Urinary bladder (tissue), 4 donors: Measurements from ENCODE around the gene KIDINS220. TPM values are rescaled to one million over a fixed set of nuclear protein-coding genes. Genes with fewer than 3 reads are reported as not detected.

ENCODE experiments used
- DNase-seq: peaks from one replicate; pipeline ENCODE4 v3.0.0-alpha.2; 2015; ENCODE audit errors: extremely low spot score
- H3K27ac ChIP-seq: one replicate; pipeline ENCODE4 v1.5.1; 2013; ENCODE audit warnings: low read depth, mild to moderate bottlenecking, moderate library complexity
- H3K36me3 ChIP-seq: one replicate; pipeline ENCODE4 v1.6.1; 2013; ENCODE audit warnings: mild to moderate bottlenecking, moderate library complexity; ENCODE audit not compliant: insufficient read depth
- H3K4me1 ChIP-seq: one replicate; pipeline ENCODE4 v1.6.1; 2013; ENCODE audit warnings: mild to moderate bottlenecking, moderate library complexity; ENCODE audit not compliant: insufficient read depth
- H3K4me3 ChIP-seq: one replicate; pipeline ENCODE4 v1.5.1; 2013; ENCODE audit warnings: low read depth, low read length
- WGBS: extraction: QIAGEN DNeasy Blood & Tissue Kit; methylation state at CpG from one replicate; pipeline ENCODE4 v1.1.7; 2013; 5-methylcytosine and 5-hydroxymethylcytosine counted together
- polyA plus RNA-seq: library from polyadenylated mRNA; stranded (reverse); fragments of 200-250 nt; gene quantifications from one replicate; pipeline ENCODE4 v1.2.3, GENCODE V29; 2013
- total RNA-seq: library from RNA; depleted of rRNA; stranded (reverse); fragments of >200 nt; gene quantifications from one replicate; pipeline ENCODE4 v1.2.3, GENCODE V29; 2014
- donor health status: healthy with polysubstance abuse.
- donor health status: healthy.

The KIDINS220 gene
- total and polyA plus RNA-seq, 2 donors: 34.5 to 157 TPM

DNA sequence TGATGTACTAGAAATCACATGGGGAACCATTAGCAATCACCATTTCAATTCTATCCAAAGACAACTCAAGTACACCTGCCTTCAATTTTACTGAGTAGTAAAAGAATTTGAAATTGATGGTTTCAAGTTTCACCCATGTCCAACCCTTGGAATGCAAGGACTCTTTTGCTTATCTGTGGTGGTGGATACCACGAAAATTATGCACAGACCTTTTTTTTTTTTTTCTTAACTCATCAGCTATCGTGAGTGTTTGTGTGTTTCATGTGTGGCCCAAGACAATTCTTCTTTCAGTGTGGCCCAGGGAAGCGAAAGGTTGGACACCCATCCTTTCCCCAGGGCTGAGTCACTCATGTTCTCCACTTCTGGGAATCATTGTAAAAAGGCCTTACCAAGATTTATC lies 132.5 kb downstream of the KIDINS220 start:
- no peak overlapping the region for H3K27ac ChIP-seq
- no peaks in the 10 kb centered on the region for H3K36me3 ChIP-seq
- H3K4me1 ChIP-seq: no peaks in the 10 kb centered on the region
- no peak for DNase-seq
- 76% methylated on average over 3 of the region's 3 CpGs for WGBS
- no peak overlapping the region for H3K4me3 ChIP-seq

- Histone ChIP-seq H3K27ac (no peak overlapping the region), H3K36me3 (no peaks in the 10 kb centered on the region), H3K4me3 (no peak overlapping the region), H3K4me1 (no peaks in the 10 kb centered on the region)
- 83% methylated on average over 16 of the region's 16 CpGs for WGBS
- DNase-seq: no peak
Observed at GRCh38 chr2:8701681-8702379, 135.6 kb downstream of the KIDINS220 start.

DNA sequence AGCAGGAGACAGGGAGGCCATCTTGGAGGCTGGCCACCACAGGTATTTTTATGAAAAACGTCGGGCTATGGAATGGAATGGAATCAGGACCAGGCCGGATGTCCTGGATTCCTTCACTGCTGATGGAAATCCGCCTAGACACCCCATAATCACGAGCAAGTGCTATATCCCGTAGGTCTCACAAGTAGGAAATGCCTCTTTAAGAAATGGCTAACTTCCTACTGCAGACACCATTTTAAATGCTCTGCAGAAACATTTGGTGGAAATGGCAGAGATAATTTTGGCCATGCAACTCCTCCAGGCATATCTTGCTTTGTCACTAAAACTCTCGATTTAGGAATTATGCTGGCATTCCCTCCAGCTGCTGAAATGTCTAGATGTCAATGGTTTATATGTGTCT lies 137.6 kb downstream of the KIDINS220 start:
- WGBS: 81% methylated on average over 7 of the region's 7 CpGs
- no peaks in the 10 kb centered on the region for H3K36me3 ChIP-seq
- DNase-seq: no peak
- H3K4me1 ChIP-seq: no peaks in the 10 kb centered on the region
- no peak overlapping the region for H3K27ac ChIP-seq
- H3K4me3 ChIP-seq: no peak overlapping the region

GRCh38 chr2:8697190-8697589 lies 140.2 kb downstream of the KIDINS220 start:
- WGBS: 90% methylated on average over 5 of the region's 5 CpGs
- no peaks in the 10 kb centered on the region for H3K36me3 ChIP-seq
- DNase-seq: no peak
- H3K4me3 ChIP-seq: no peak overlapping the region
- H3K4me1 ChIP-seq: no peaks in the 10 kb centered on the region
- H3K27ac ChIP-seq: no peak overlapping the region

DNA sequence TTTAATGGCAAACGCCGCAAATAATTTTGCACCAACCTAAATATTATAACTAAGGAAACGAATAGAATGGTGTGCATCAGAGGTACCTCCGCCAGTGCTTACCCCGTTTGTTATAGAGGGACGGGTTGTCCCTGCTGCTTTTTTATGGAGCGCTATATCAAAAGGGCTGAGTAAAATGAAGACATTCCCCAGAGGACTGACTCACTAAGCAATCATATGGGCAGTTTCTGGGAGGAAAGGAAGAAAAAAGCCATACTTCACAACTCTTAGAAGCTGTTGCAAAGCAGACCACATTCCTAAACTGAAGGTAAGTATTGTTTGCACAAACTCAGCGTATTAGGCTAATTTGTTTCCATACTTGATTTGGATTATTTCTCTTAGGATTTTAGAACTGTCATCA lies 142.7 kb downstream of the KIDINS220 start:
- WGBS: 82% methylated on average over 8 of the region's 8 CpGs
- Histone ChIP-seq H3K27ac (no peak overlapping the region), H3K36me3 (no peaks in the 10 kb centered on the region), H3K4me3 (no peak overlapping the region), H3K4me1 (no peaks in the 10 kb centered on the region)
- no peak for DNase-seq

DNA sequence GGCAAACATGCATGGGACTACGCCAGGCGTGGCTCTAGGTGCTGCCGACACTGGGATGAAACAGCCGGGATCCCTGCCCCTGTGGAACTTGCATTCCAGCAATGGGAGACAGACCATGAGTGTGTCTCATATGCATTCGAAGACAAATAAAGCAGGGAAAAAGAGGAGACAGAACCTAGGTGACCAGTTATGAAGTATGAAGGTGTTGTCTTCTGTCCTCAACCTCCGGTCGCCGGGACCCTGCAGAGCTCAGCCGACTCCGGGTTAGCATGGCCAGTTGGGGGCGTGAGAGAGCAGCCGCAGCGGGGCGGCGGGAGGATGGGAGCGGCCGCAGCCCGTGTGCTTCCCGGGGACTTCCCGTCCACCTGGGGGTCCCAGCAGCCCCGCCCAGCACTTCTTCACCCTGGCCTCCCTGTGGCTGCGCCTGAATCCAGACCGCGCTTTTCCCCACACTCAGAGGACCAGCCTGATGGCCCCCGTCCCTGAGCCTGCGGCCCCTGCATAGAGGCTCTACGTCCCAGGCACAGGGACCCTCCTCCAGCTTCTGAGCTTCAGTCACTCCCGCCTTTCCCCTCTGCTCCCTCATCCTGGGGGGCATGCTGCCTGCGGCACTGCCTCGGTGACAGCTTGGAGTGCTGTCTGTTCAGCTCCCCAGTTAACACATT lies 144.1 kb downstream of the KIDINS220 start:
- H3K36me3 ChIP-seq: no peaks in the 10 kb centered on the region
- DNase-seq: no peak
- H3K4me1 ChIP-seq: no peaks in the 10 kb centered on the region
- WGBS: 27% methylated on average over 30 of the region's 30 CpGs
- no peak overlapping the region for H3K27ac ChIP-seq
- no peak overlapping the region for H3K4me3 ChIP-seq

DNA sequence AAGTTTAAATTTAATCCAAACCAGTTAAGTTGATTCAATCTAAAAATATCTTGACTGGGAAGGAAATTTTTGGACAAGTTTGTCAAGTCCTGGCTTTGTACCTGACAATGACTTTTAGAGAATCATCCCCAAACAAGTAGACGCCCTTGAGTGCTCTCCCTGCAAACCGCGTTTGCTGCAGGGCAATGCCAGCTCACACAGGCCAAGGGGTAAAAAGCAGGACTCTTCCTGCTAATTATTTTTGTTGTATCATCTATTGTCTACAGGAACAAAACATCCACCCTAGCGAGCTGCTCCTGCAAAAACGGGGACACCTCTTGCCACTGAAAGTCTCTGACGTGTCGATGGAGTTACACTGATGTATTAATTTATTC lies 144.6 kb downstream of the KIDINS220 start:
- H3K27ac ChIP-seq: no peak overlapping the region
- no peak overlapping the region for H3K4me3 ChIP-seq
- no peak for DNase-seq
- H3K36me3 ChIP-seq: no peaks in the 10 kb centered on the region
- WGBS: 72% methylated on average over 7 of the region's 7 CpGs
- H3K4me1 ChIP-seq: peaks cover under 1% of the 10 kb centered on the region

DNA sequence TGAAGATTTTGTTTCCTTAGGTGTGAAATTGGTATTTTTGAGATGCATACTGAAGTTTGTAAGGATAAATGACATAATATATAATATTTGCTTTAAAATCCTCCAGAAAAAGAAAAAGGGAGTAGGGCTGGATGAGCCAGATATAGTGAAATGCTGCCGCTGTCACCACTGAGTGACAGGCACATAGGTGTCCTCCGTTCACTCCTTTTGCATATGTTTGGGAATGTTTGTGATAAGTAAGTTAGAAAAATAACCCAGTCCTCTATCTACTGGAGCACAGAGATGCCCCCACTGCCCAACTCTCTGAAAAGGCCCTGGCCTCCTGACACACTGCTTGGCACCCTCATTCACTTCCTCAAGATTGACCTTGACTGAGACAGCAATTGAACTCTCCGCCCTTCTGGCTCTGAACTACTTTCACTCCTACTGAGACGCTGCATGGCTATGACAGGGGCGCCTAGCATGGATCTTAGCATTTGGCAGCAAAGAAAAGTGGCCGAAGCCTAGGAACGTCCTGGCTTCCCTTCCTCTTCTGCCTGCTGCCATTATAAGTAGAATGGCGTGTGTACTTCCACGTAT lies 145.5 kb downstream of the KIDINS220 start:
- WGBS: 93% methylated on average over 9 of the region's 9 CpGs
- no peak for DNase-seq
- Histone ChIP-seq H3K27ac (no peak overlapping the region), H3K36me3 (no peaks in the 10 kb centered on the region), H3K4me1 (peaks cover 2% of the 10 kb centered on the region), H3K4me3 (no peak overlapping the region)

DNA sequence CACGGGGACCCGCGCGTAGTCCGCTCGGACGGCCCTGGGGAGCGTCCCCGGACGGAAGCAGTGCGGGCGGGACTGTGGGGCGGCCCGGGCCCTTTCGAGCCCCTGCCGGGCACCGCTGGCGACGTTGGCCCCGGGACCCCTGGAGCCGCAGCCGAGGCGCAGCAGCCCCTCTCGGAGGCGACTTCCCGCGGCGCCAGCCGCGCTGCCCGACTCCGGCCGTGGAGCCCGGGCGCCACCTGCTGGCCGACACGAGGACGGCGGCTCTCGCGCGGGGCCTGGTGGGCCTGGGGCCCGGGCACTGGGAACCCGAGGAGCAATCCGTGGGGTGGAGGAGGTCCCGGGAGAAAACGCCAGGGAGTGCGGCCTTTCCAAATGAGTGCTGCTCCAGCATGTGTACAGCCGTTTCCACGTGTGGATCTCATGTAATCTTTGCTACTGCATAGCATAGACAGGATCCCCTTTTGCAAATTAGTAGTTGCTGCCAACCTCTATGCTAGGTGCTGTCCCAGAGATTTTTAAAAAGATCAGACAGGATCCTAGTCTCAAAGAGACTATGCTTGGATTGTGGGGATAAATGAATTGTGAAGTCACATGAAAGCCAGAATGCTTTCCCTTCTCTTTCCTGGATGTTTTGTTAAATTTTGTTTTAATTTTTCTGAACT lies 151.6 kb downstream of the KIDINS220 start:
- WGBS: under 1% methylated on average over 50 of the region's 50 CpGs
- Histone ChIP-seq H3K36me3 (no peaks in the 10 kb centered on the region), H3K27ac (peak overlapping the region; percentile 77)

GRCh38 chr2:8684878-8685696 lies 152.3 kb downstream of the KIDINS220 start:
- under 1% methylated on average over 87 of the region's 87 CpGs for WGBS
- Histone ChIP-seq H3K4me3 (peak overlapping the region; percentile 70), H3K27ac (peak overlapping the region; percentile 77), H3K36me3 (no peaks in the 10 kb centered on the region), H3K4me1 (peaks cover 3% of the 10 kb centered on the region)
- DNase-seq: peak; percentile 20

More for the DNA sequence above, 151.6 kb downstream of the KIDINS220 start:
- no peak for DNase-seq
- Histone ChIP-seq H3K4me3 (peak overlapping the region; percentile 70), H3K4me1 (peaks cover 3% of the 10 kb centered on the region)

GRCh38 chr2:8684540-8684877 lies 152.9 kb downstream of the KIDINS220 start:
- Histone ChIP-seq H3K4me3 (peak overlapping the region; percentile 70), H3K36me3 (no peaks in the 10 kb centered on the region), H3K27ac (peak overlapping the region; percentile 77), H3K4me1 (peaks cover 3% of the 10 kb centered on the region)
- 4% methylated on average over 3 of the region's 3 CpGs for WGBS
- DNase-seq: peak; percentile 35

DNA sequence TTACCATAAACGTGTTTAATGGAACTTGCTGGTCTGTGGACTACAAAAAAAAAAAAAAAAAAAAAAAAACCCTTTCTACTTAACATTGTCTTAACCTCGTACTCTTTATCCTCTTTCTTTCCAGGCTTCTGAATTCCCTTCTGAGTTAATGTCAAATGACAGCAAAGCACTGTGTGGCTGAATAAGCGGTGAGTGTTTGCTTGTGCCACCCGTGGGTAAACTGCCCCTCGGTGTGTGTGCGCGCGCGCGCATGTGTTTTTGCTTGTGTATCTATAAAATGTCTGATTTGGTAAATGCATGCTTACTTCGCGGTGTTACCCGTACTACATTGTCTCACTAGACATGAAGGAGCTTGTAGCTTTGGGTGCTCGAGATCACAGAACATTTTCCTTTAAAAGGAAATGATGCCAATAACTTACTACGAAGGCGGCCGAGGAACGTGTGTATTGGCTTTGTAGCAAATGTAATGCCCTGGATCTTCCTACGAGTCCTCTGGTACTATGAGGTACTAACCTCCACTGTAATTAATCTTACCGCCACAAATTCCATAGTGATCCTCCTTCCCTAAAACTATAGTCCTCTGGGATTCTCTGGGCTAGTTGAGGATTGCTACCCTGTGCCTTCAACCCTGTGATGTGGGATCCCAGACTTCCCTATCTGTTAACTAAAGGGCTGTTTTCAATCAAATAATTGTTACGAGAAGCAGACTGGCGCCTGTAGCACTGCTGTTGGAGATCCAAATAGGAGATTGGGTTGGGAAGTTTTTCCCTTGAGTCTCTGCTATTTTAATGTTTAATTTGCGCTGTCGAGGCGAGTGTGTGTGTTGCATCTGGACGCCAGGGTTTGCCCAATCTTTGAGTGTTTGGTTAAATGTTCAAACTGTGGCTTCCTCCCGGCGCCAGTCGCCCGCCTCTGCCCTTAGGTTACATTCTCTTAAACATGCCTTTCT lies 154.4 kb downstream of the KIDINS220 start:
- WGBS: under 1% methylated on average over 30 of the region's 30 CpGs
- peak overlapping the region; percentile 88 for H3K27ac ChIP-seq
- H3K4me1 ChIP-seq: peaks cover 3% of the 10 kb centered on the region
- peak; percentile 31 for DNase-seq
- H3K4me3 ChIP-seq: peak overlapping the region; percentile 86
- H3K36me3 ChIP-seq: no peaks in the 10 kb centered on the region
